GM23338 (cell line): ENCODE measurements around the gene DHRS12. TPM values are rescaled to one million over a fixed set of nuclear protein-coding genes. Genes with fewer than 3 reads are reported as not detected.
A peak's percentile ranks its signal among the peaks of the same experiment; 100 is the strongest.

Experiments
- ATAC-seq: fragments of 200-7000 bp; cut with Tn5 transposase; 3 replicates; pipeline ENCODE4 v1.9.1; 2020
- DNase-seq: peaks from one replicate; pipeline ENCODE4 v3.0.0-alpha.2; 2015; ENCODE audit warnings: low spot score
- H2AFZ ChIP-seq: fragments of 200-600 bp; sonication (generic); 2 replicates; pipeline ENCODE4 v1.8.0; 2016; ENCODE audit warnings: antibody characterized with exemption, mild to moderate bottlenecking, moderate library complexity
- H3F3A ChIP-seq: fragments of 200-600 bp; sonication (generic); replicated peaks from 2 replicates; pipeline ENCODE4 v1.8.0; 2017; ENCODE audit warnings: antibody characterized with exemption, mixed run types, low read depth
- H3K27ac ChIP-seq: fragments of 200-600 bp; sonication (generic); 2 replicates; pipeline ENCODE4 v1.6.1; 2016; ENCODE audit warnings: low read depth
- H3K27me3 ChIP-seq: fragments of 200-600 bp; sonication (generic); 2 replicates; pipeline ENCODE4 v1.8.0; 2016; ENCODE audit warnings: mild to moderate bottlenecking, mixed run types, moderate library complexity; ENCODE audit not compliant: insufficient read depth
- H3K36me3 ChIP-seq: fragments of 200-600 bp; sonication (generic); 2 replicates; pipeline ENCODE4 v1.8.0; 2016; ENCODE audit warnings: mild to moderate bottlenecking; ENCODE audit not compliant: insufficient read depth
- H3K4me1 ChIP-seq: fragments of 200-600 bp; sonication (generic); 2 replicates; pipeline ENCODE4 v1.8.0; 2016; ENCODE audit warnings: mild to moderate bottlenecking, moderate library complexity; ENCODE audit not compliant: insufficient read depth
- H3K4me2 ChIP-seq: fragments of 200-600 bp; sonication (generic); 2 replicates; pipeline ENCODE4 v1.7.1; 2017; ENCODE audit warnings: mixed run types
- H3K4me3 ChIP-seq: fragments of 200-600 bp; sonication (generic); 2 replicates; pipeline ENCODE4 v1.6.1; 2016; ENCODE audit warnings: mixed run types
- H3K79me2 ChIP-seq: fragments of 200-600 bp; sonication (generic); replicated peaks from 2 replicates; pipeline ENCODE4 v1.8.0; 2017; ENCODE audit warnings: mild to moderate bottlenecking; ENCODE audit not compliant: insufficient read depth
- H3K9me2 ChIP-seq: fragments of 200-600 bp; sonication (generic); 2 replicates; pipeline ENCODE4 v1.8.0; 2017; ENCODE audit not compliant: insufficient read depth
- H4K20me1 ChIP-seq: fragments of 200-600 bp; sonication (generic); replicated peaks from 2 replicates; pipeline ENCODE4 v1.8.0; 2017; ENCODE audit warnings: mild to moderate bottlenecking; ENCODE audit not compliant: insufficient read depth
- H3K27ac Mint-ChIP-seq: 2 replicates; pipeline ENCODE4 v1.8.0; 2020; ENCODE audit warnings: inconsistent platforms, mild to moderate bottlenecking, moderate library complexity, mixed read lengths
- H3K27me3 Mint-ChIP-seq: 3 replicates; pipeline ENCODE4 v1.8.0; 2022; ENCODE audit warnings: low read depth, mild to moderate bottlenecking, moderate library complexity, mixed read lengths, inconsistent platforms; ENCODE audit not compliant: insufficient read depth, poor library complexity
- H3K36me3 Mint-ChIP-seq: 3 replicates; pipeline ENCODE4 v1.8.0; 2021; ENCODE audit warnings: low read depth, mild to moderate bottlenecking, inconsistent platforms, moderate library complexity, mixed read lengths
- H3K4me1 Mint-ChIP-seq: 3 replicates; pipeline ENCODE4 v1.8.0; 2020; ENCODE audit warnings: mild to moderate bottlenecking, inconsistent platforms, mixed read lengths
- H3K4me3 Mint-ChIP-seq: 3 replicates; pipeline ENCODE4 v1.8.0; 2021; ENCODE audit warnings: moderate library complexity, mild to moderate bottlenecking, inconsistent platforms, mixed read lengths
- H3K9me3 Mint-ChIP-seq: 3 replicates; pipeline ENCODE4 v1.8.0; 2020; ENCODE audit warnings: moderate library complexity, mild to moderate bottlenecking, inconsistent platforms, mixed read lengths
- CREB1 ChIP-seq: fragments of 250-450 bp; sonication (Bioruptor Pico); IDR thresholded peaks from 2 replicates; pipeline ENCODE4 v1.5.0; 2020; ENCODE audit warnings: low read depth, mild to moderate bottlenecking, moderate library complexity
- EZH2 ChIP-seq: fragments of 200-600 bp; sonication (generic); IDR thresholded peaks from one replicate; pipeline ENCODE4 v1.8.0; 2017; ENCODE audit warnings: antibody characterized with exemption, mild to moderate bottlenecking, low read depth; ENCODE audit not compliant: unreplicated experiment
- EZH2phosphoT487 ChIP-seq: fragments of 200-600 bp; sonication (generic); IDR thresholded peaks from one replicate; pipeline ENCODE4 v1.8.1; 2018; ENCODE audit warnings: antibody characterized with exemption; ENCODE audit not compliant: unreplicated experiment
- JUNB ChIP-seq: IDR thresholded peaks from one replicate; pipeline ENCODE4 v1.6.1; 2016; ENCODE audit warnings: antibody characterized with exemption; ENCODE audit not compliant: unreplicated experiment
- NANOG ChIP-seq: IDR thresholded peaks from 2 replicates; pipeline ENCODE4 v1.6.1; 2016; ENCODE audit warnings: antibody characterized with exemption, borderline replicate concordance
- POLR2AphosphoS5 ChIP-seq: IDR thresholded peaks from 2 replicates; pipeline ENCODE4 v1.6.1; 2016; ENCODE audit warnings: antibody characterized with exemption, low read depth
- STAT1 ChIP-seq: IDR thresholded peaks from one replicate; pipeline ENCODE4 v1.6.1; 2016; ENCODE audit warnings: antibody characterized with exemption; ENCODE audit not compliant: unreplicated experiment
- ZNF114 ChIP-seq: fragments of 250-450 bp; sonication (Bioruptor Pico); IDR thresholded peaks from 2 replicates; pipeline ENCODE4 v1.5.0; 2020; ENCODE audit warnings: mild to moderate bottlenecking, moderate library complexity
- ZNF331 ChIP-seq: fragments of 250-450 bp; sonication (Bioruptor Pico); IDR thresholded peaks from 2 replicates; pipeline ENCODE4 v1.5.0; 2020; ENCODE audit warnings: low read depth, mild to moderate bottlenecking, moderate library complexity
- polyA plus RNA-seq: library from polyadenylated mRNA; unstranded; fragments of >200 nt; fragmentation: Nextera tagmentation; extraction: Ambion mirVana; gene quantifications from 2 replicates; pipeline ENCODE4 v1.2.1, GENCODE V29; 2016
- total RNA-seq: library from RNA; depleted of rRNA; stranded (reverse); fragments of >200 nt; shearing (Covaris generic); gene quantifications from 2 replicates; pipeline ENCODE4 v1.2.3, GENCODE V29; 2014
- TF ChIP-seq, protein P1 (sequence below), 2 experiments: fragments of 200-600 bp in 1 of 2; sonication (generic) in 1 of 2; conservative IDR thresholded peaks; 2 replicates each; pipeline versions ENCODE4 v1.5.1 to v1.6.1; 2016 to 2017; ENCODE audit warnings: antibody characterized with exemption in 2 of 2, low read depth in 2 of 2, mild to moderate bottlenecking in 2 of 2, moderate library complexity in 1 of 2
- TF ChIP-seq, protein P2 (sequence below): IDR thresholded peaks from 2 replicates; pipeline ENCODE4 v1.6.1; 2016; ENCODE audit warnings: antibody characterized with exemption
- TF ChIP-seq, protein P3 (sequence below): IDR thresholded peaks from one replicate; pipeline ENCODE4 v1.6.1; 2018; ENCODE audit warnings: antibody characterized with exemption; ENCODE audit not compliant: unreplicated experiment
- TF ChIP-seq, protein P4 (sequence below): fragments of 250-450 bp; sonication (Bioruptor Pico); IDR thresholded peaks from 2 replicates; pipeline ENCODE4 v1.5.0; 2020; ENCODE audit warnings: mild to moderate bottlenecking, moderate library complexity

Gene DHRS12
- total and polyA plus RNA-seq, 2 experiments from 2014 or later = 4.6 to 12.2 TPM

DNA sequence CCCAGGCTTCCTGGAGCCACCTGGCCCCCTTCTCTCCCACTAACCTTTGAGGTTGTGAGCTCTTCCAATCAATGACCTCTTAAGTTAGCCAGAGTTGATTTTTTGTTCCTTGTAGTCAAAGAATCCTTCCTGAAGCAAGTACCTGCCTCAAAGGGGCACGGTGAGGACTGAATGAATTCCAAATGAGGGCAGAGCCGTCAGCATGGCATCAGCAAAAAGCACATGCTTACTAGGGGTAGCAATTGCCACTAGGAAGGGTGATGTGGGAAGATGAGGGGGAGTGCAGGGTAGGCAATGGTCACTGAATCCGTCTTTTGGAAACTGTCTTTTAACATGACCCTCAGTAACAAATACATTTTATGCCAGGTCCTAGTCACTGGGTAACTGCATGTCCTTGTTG, 15.6 kb upstream of the DHRS12 start:
- peak overlapping the region; percentile 64; the same call in 1 of the 2 replicates for H3K4me2 ChIP-seq
- no peak overlapping the region for H3K4me3 ChIP-seq
- Mint-ChIP-seq H3K27ac (no peak overlapping the region; the same call in 1 of the 2 replicates), H3K4me3 (no peak overlapping the region; the same call in 2 of the 3 replicates), H3K9me3 (no peaks in the 10 kb centered on the region), H3K4me1 (peaks cover 45% of the 10 kb centered on the region), H3K36me3 (no peaks in the 10 kb centered on the region), H3K27me3 (no peaks in the 10 kb centered on the region)
- no peaks in the 10 kb centered on the region for H3F3A ChIP-seq
- H4K20me1 ChIP-seq = no peaks in the 10 kb centered on the region
- H3K9me2 ChIP-seq = no peaks in the 10 kb centered on the region
- DNase-seq (no peak), ATAC-seq (no peak)
- H3K27ac ChIP-seq = no peak overlapping the region
- H3K4me1 ChIP-seq = peaks cover 31% of the 10 kb centered on the region
- H3K27me3 ChIP-seq = no peaks in the 10 kb centered on the region
- TF ChIP-seq STAT1 = no peak
- TF ChIP-seq, protein P1, sequence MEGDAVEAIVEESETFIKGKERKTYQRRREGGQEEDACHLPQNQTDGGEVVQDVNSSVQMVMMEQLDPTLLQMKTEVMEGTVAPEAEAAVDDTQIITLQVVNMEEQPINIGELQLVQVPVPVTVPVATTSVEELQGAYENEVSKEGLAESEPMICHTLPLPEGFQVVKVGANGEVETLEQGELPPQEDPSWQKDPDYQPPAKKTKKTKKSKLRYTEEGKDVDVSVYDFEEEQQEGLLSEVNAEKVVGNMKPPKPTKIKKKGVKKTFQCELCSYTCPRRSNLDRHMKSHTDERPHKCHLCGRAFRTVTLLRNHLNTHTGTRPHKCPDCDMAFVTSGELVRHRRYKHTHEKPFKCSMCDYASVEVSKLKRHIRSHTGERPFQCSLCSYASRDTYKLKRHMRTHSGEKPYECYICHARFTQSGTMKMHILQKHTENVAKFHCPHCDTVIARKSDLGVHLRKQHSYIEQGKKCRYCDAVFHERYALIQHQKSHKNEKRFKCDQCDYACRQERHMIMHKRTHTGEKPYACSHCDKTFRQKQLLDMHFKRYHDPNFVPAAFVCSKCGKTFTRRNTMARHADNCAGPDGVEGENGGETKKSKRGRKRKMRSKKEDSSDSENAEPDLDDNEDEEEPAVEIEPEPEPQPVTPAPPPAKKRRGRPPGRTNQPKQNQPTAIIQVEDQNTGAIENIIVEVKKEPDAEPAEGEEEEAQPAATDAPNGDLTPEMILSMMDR (conservative IDR thresholded peaks at IDR 0.05; ENCODE audit: low read depth in 2 of 2) = no peak
- TF ChIP-seq POLR2AphosphoS5 = no peak
- TF ChIP-seq, protein P2, sequence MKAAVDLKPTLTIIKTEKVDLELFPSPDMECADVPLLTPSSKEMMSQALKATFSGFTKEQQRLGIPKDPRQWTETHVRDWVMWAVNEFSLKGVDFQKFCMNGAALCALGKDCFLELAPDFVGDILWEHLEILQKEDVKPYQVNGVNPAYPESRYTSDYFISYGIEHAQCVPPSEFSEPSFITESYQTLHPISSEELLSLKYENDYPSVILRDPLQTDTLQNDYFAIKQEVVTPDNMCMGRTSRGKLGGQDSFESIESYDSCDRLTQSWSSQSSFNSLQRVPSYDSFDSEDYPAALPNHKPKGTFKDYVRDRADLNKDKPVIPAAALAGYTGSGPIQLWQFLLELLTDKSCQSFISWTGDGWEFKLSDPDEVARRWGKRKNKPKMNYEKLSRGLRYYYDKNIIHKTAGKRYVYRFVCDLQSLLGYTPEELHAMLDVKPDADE = no peak
- TF ChIP-seq CREB1 (CRISPR knock-in tag) = no peak
- TF ChIP-seq, protein P3, sequence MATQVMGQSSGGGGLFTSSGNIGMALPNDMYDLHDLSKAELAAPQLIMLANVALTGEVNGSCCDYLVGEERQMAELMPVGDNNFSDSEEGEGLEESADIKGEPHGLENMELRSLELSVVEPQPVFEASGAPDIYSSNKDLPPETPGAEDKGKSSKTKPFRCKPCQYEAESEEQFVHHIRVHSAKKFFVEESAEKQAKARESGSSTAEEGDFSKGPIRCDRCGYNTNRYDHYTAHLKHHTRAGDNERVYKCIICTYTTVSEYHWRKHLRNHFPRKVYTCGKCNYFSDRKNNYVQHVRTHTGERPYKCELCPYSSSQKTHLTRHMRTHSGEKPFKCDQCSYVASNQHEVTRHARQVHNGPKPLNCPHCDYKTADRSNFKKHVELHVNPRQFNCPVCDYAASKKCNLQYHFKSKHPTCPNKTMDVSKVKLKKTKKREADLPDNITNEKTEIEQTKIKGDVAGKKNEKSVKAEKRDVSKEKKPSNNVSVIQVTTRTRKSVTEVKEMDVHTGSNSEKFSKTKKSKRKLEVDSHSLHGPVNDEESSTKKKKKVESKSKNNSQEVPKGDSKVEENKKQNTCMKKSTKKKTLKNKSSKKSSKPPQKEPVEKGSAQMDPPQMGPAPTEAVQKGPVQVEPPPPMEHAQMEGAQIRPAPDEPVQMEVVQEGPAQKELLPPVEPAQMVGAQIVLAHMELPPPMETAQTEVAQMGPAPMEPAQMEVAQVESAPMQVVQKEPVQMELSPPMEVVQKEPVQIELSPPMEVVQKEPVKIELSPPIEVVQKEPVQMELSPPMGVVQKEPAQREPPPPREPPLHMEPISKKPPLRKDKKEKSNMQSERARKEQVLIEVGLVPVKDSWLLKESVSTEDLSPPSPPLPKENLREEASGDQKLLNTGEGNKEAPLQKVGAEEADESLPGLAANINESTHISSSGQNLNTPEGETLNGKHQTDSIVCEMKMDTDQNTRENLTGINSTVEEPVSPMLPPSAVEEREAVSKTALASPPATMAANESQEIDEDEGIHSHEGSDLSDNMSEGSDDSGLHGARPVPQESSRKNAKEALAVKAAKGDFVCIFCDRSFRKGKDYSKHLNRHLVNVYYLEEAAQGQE = no peak
- TF ChIP-seq ZNF331 = no peak
- TF ChIP-seq EZH2phosphoT487 = no peak
- no peak for TF ChIP-seq JUNB
- TF ChIP-seq ZNF114 = no peak
- no peak for TF ChIP-seq EZH2
- TF ChIP-seq, protein P4, sequence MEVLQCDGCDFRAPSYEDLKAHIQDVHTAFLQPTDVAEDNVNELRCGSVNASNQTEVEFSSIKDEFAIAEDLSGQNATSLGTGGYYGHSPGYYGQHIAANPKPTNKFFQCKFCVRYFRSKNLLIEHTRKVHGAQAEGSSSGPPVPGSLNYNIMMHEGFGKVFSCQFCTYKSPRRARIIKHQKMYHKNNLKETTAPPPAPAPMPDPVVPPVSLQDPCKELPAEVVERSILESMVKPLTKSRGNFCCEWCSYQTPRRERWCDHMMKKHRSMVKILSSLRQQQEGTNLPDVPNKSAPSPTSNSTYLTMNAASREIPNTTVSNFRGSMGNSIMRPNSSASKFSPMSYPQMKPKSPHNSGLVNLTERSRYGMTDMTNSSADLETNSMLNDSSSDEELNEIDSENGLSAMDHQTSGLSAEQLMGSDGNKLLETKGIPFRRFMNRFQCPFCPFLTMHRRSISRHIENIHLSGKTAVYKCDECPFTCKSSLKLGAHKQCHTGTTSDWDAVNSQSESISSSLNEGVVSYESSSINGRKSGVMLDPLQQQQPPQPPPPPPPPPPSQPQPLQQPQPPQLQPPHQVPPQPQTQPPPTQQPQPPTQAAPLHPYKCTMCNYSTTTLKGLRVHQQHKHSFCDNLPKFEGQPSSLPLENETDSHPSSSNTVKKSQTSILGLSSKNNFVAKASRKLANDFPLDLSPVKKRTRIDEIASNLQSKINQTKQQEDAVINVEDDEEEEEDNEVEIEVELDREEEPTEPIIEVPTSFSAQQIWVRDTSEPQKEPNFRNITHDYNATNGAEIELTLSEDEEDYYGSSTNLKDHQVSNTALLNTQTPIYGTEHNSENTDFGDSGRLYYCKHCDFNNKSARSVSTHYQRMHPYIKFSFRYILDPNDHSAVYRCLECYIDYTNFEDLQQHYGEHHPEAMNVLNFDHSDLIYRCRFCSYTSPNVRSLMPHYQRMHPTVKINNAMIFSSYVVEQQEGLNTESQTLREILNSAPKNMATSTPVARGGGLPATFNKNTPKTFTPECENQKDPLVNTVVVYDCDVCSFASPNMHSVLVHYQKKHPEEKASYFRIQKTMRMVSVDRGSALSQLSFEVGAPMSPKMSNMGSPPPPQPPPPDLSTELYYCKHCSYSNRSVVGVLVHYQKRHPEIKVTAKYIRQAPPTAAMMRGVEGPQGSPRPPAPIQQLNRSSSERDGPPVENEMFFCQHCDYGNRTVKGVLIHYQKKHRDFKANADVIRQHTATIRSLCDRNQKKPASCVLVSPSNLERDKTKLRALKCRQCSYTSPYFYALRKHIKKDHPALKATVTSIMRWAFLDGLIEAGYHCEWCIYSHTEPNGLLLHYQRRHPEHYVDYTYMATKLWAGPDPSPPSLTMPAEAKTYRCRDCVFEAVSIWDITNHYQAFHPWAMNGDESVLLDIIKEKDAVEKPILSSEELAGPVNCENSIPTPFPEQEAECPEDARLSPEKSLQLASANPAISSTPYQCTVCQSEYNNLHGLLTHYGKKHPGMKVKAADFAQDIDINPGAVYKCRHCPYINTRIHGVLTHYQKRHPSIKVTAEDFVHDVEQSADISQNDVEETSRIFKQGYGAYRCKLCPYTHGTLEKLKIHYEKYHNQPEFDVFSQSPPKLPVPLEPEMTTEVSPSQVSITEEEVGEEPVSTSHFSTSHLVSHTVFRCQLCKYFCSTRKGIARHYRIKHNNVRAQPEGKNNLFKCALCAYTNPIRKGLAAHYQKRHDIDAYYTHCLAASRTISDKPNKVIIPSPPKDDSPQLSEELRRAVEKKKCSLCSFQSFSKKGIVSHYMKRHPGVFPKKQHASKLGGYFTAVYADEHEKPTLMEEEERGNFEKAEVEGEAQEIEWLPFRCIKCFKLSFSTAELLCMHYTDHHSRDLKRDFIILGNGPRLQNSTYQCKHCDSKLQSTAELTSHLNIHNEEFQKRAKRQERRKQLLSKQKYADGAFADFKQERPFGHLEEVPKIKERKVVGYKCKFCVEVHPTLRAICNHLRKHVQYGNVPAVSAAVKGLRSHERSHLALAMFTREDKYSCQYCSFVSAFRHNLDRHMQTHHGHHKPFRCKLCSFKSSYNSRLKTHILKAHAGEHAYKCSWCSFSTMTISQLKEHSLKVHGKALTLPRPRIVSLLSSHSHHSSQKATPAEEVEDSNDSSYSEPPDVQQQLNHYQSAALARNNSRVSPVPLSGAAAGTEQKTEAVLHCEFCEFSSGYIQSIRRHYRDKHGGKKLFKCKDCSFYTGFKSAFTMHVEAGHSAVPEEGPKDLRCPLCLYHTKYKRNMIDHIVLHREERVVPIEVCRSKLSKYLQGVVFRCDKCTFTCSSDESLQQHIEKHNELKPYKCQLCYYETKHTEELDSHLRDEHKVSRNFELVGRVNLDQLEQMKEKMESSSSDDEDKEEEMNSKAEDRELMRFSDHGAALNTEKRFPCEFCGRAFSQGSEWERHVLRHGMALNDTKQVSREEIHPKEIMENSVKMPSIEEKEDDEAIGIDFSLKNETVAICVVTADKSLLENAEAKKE (CRISPR knock-in tag) = no peak
- TF ChIP-seq NANOG = no peak
- no peaks in the 10 kb centered on the region for H3K79me2 ChIP-seq
- peak overlapping the region; percentile 78; the same call in 1 of the 2 replicates for H2AFZ ChIP-seq
- no peaks in the 10 kb centered on the region for H3K36me3 ChIP-seq
